Ascending aorta (tissue), 2 donors: ENCODE measurements around the gene UNC5A. TPM values are rescaled to one million over a fixed set of nuclear protein-coding genes. Genes with fewer than 3 reads are reported as not detected.

ENCODE experiments used
- DNase-seq, 2 donors: peaks; one replicate each; pipeline ENCODE4 v3.0.0-alpha.2; 2019; ENCODE audit warnings: low spot score in 2 of 2
- H3K27ac ChIP-seq, 2 donors: fragments of 200-600 bp; sonication (generic); one replicate each; pipeline ENCODE4 v1.5.1; 2016 to 2017; ENCODE audit warnings: mild to moderate bottlenecking in 1 of 2
- H3K27me3 ChIP-seq: fragments of 200-600 bp; sonication (generic); one replicate; pipeline ENCODE4 v1.5.1; 2017
- H3K36me3 ChIP-seq, 2 donors: fragments of 200-600 bp; sonication (generic); one replicate each; pipeline ENCODE4 v1.5.1; 2016
- H3K4me1 ChIP-seq, 2 donors: fragments of 200-600 bp; sonication (generic); one replicate each; pipeline ENCODE4 v1.5.1; 2016 to 2017; ENCODE audit warnings: mild to moderate bottlenecking in 1 of 2
- H3K4me3 ChIP-seq, 2 donors: fragments of 200-600 bp; sonication (generic); one replicate each; pipeline ENCODE4 v1.5.1; 2016 to 2017; ENCODE audit warnings: mild to moderate bottlenecking in 1 of 2
- H3K9me3 ChIP-seq, 2 donors: fragments of 200-600 bp; sonication (generic); one replicate each; pipeline ENCODE4 v1.5.1; 2016
- intact Hi-C: fragments of 100-400 bp; cut with DNase I; formaldehyde crosslinking; loops from one replicate; pipeline ENCODE4 v1.15.1; 2023
- total RNA-seq: library from RNA; depleted of rRNA; stranded (reverse); fragments of >200 nt; gene quantifications from one replicate; pipeline ENCODE4 v1.1.0, GENCODE V29; 2016
- TF ChIP-seq, protein P1 (sequence below), 3 experiments: fragments of 200-600 bp in 2 of 3; fragments of 450-650 bp in 1 of 3; sonication (generic) in 2 of 3; IDR thresholded peaks; one replicate each; pipeline ENCODE4 v1.5.1; 2016 to 2019; ENCODE audit warnings: antibody characterized with exemption in 3 of 3, mild to moderate bottlenecking in 1 of 3, moderate library complexity in 1 of 3

Gene UNC5A
- total RNA-seq, 1 donor from 2014 or later = not detected

- Histone ChIP-seq H3K36me3 (peaks cover 38 to 71% of the 10 kb centered on the region in 2 donors), H3K9me3 (no peaks in the 10 kb centered on the region), H3K4me1 (no peaks in the 10 kb centered on the region), H3K4me3 (no peak overlapping the region), H3K27me3 (no peaks in the 10 kb centered on the region), H3K27ac (no peak overlapping the region)
- TF ChIP-seq, protein P1, sequence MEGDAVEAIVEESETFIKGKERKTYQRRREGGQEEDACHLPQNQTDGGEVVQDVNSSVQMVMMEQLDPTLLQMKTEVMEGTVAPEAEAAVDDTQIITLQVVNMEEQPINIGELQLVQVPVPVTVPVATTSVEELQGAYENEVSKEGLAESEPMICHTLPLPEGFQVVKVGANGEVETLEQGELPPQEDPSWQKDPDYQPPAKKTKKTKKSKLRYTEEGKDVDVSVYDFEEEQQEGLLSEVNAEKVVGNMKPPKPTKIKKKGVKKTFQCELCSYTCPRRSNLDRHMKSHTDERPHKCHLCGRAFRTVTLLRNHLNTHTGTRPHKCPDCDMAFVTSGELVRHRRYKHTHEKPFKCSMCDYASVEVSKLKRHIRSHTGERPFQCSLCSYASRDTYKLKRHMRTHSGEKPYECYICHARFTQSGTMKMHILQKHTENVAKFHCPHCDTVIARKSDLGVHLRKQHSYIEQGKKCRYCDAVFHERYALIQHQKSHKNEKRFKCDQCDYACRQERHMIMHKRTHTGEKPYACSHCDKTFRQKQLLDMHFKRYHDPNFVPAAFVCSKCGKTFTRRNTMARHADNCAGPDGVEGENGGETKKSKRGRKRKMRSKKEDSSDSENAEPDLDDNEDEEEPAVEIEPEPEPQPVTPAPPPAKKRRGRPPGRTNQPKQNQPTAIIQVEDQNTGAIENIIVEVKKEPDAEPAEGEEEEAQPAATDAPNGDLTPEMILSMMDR (IDR thresholded peaks at IDR 0.05) = no peak
- no peak for DNase-seq
- intact Hi-C loops = no loop called here
Measured at GRCh38 chr5:176904276-176904675, 93.9 kb downstream of the UNC5A start.

- H3K27ac ChIP-seq = no peak overlapping the region
- no peaks in the 10 kb centered on the region for H3K4me1 ChIP-seq
- H3K9me3 ChIP-seq = no peaks in the 10 kb centered on the region
- no peak overlapping the region for H3K4me3 ChIP-seq
- intact Hi-C loops = no loop called here
- H3K27me3 ChIP-seq = no peaks in the 10 kb centered on the region
- H3K36me3 ChIP-seq = peaks cover 41 to 79% of the 10 kb centered on the region in 2 donors
- TF ChIP-seq, protein P1 (IDR thresholded peaks at IDR 0.05) = no peak
- DNase-seq = peak in 1 of 2 donors; percentile 12
Measured at GRCh38 chr5:176906126-176906525, 95.8 kb downstream of the UNC5A start.

DNA sequence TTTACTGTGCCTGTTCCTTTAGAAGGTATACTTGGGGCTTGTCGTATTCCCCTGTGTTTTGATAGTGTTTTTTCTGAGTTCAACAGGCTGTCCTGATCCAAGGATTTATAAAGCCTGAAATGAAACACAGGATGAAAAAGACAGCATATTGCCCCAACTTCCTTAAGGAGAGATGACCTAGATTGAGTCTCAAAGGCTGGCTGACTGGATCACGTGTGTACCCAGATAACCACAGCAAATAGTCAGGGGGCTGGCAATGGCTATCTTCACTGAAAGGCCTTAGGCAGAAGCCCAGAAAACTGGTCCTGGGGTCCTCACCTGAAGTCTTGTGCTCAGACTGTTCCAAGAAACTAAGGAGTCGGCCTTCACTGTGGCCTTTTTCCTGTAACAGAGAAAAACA is 96.4 kb downstream of the UNC5A start:
- no peaks in the 10 kb centered on the region for H3K4me1 ChIP-seq
- TF ChIP-seq, protein P1 (IDR thresholded peaks at IDR 0.05) = no peak
- H3K27ac ChIP-seq = no peak overlapping the region
- peaks cover 41 to 82% of the 10 kb centered on the region in 2 donors for H3K36me3 ChIP-seq
- H3K27me3 ChIP-seq = no peaks in the 10 kb centered on the region
- no peak overlapping the region for H3K4me3 ChIP-seq
- DNase-seq = no peak
- H3K9me3 ChIP-seq = no peaks in the 10 kb centered on the region
- intact Hi-C loops = no loop called here

DNA sequence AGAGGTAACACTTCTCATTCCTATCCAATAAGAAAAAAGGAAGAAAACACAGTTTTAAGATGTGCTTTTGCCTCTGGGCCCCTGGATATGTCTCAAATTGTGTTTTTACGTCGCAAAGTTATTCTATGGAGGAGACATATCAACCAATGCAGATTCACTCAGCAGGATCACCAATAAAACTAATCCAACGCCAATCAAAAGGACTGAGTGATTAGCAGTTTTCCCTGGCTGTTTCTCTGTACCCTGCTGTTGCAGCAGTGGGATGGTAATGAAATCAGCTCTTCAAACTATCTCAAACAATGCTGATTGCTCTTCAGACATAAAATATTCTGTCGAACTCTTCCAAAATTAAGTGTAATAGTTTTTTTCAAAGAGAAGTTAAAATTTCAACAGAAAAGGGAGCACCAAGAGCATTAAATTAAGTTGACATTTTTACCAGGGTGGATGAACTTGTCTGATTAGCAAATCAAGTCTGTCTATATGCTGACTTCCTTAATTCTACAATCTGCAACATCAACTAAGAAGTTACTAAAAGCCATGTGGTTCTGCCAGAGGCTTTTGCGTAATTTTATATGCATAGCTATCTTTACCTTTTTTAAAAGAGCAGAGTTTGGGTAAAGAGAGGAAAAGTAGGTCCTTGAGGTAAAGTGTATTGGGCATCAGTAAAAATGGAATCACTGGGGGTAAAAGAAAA is 98.5 kb downstream of the UNC5A start:
- DNase-seq = no peak
- H3K27ac ChIP-seq = no peak overlapping the region

GRCh38 chr5:176912115-176912514 is 101.8 kb downstream of the UNC5A start:
- H3K36me3 ChIP-seq = peaks cover 12 to 33% of the 10 kb centered on the region in 2 donors
- no peaks in the 10 kb centered on the region for H3K4me1 ChIP-seq
- H3K27me3 ChIP-seq = no peaks in the 10 kb centered on the region
- no peaks in the 10 kb centered on the region for H3K9me3 ChIP-seq
- intact Hi-C loops = no loop called here
- no peak overlapping the region for H3K27ac ChIP-seq
- TF ChIP-seq, protein P1 (IDR thresholded peaks at IDR 0.05) = no peak
- DNase-seq = no peak
- no peak overlapping the region for H3K4me3 ChIP-seq

More for the DNA sequence above, 98.5 kb downstream of the UNC5A start:
- no peak overlapping the region for H3K4me3 ChIP-seq
- no peaks in the 10 kb centered on the region for H3K4me1 ChIP-seq
- H3K9me3 ChIP-seq = no peaks in the 10 kb centered on the region
- TF ChIP-seq, protein P1 (IDR thresholded peaks at IDR 0.05) = no peak
- H3K36me3 ChIP-seq = peaks cover 41 to 66% of the 10 kb centered on the region in 2 donors
- H3K27me3 ChIP-seq = no peaks in the 10 kb centered on the region
- intact Hi-C loops = no loop called here
